H1 (cell line): ENCODE results near the gene TNS3. TPM values are rescaled to one million over a fixed set of nuclear protein-coding genes. Genes with fewer than 3 reads are reported as not detected.

ENCODE experiments used
- CTCF ChIA-PET: fragments of 300-600 bp; sonication (Branson Sonifier 250); formaldehyde crosslinking; loops from one replicate; lab custom pipeline; 2021; ENCODE audit not compliant: partially characterized antibody; lab: Charles Lee
- POLR2A ChIA-PET: fragments of 300-600 bp; sonication (Branson Sonifier 250); formaldehyde crosslinking; loops from one replicate; lab custom pipeline; 2021; ENCODE audit warnings: inconsistent platforms; ENCODE audit not compliant: partially characterized antibody; lab: Charles Lee
- DNase-seq, 2 experiments: peaks; one replicate each; pipeline versions ENCODE4 v3.0.0 to v3.0.0-alpha.2; 2010 to 2022; ENCODE audit warnings: low spot score in 2 of 2, low read depth in 1 of 2, mixed read lengths in 1 of 2
- FAIRE-seq: peaks from 2 replicates; lab custom pipeline; 2011; peaks lifted over from hg19 to GRCh38; lab: Jason Lieb, UNC
- H2AFZ ChIP-seq: 2 replicates; pipeline ENCODE4 v1.8.1; 2012; ENCODE audit warnings: low read length, inconsistent platforms
- H2AK5ac ChIP-seq: 2 replicates; pipeline ENCODE4 v1.6.1; 2013; ENCODE audit warnings: low read depth, low read length
- H2BK120ac ChIP-seq: replicated peaks from 2 replicates; pipeline ENCODE3; 2013; ENCODE audit warnings: low read depth, low read length, inconsistent platforms
- H2BK12ac ChIP-seq: 2 replicates; pipeline ENCODE4 v1.6.1; 2013; ENCODE audit warnings: low read depth, low read length
- H2BK15ac ChIP-seq: 2 replicates; pipeline ENCODE4 v1.6.1; 2013; ENCODE audit warnings: low read length
- H2BK20ac ChIP-seq: 2 replicates; pipeline ENCODE4 v1.6.1; 2013; ENCODE audit warnings: low read length
- H2BK5ac ChIP-seq: 2 replicates; pipeline ENCODE4 v1.6.1; 2013; ENCODE audit warnings: low read depth, low read length
- H3K14ac ChIP-seq: 2 replicates; pipeline ENCODE4 v1.6.1; 2013; ENCODE audit warnings: inconsistent platforms; ENCODE audit not compliant: insufficient read length
- H3K18ac ChIP-seq: 2 replicates; pipeline ENCODE4 v1.6.1; 2013; ENCODE audit warnings: low read length; ENCODE audit errors: extremely low read depth
- H3K23ac ChIP-seq: 2 replicates; pipeline ENCODE4 v1.6.1; 2013; ENCODE audit warnings: inconsistent platforms; ENCODE audit not compliant: insufficient read length
- H3K23me2 ChIP-seq: 2 replicates; pipeline ENCODE4 v1.6.1; 2013; ENCODE audit warnings: low read depth, low read length
- H3K27ac ChIP-seq: 2 replicates; pipeline ENCODE4 v1.6.1; 2011; ENCODE audit warnings: low read depth, low read length, inconsistent platforms
- H3K27me3 ChIP-seq, 4 experiments: replicated peaks in 1 of 4; 1 replicate in 1 of 4; 2 replicates in 3 of 4; pipeline versions ENCODE4 v1.6.1 to v1.8.1; 2011 to 2013; ENCODE audit warnings: low read length in 3 of 4, mild to moderate bottlenecking in 3 of 4, inconsistent platforms in 2 of 4, mixed read lengths in 2 of 4, moderate library complexity in 1 of 4; ENCODE audit not compliant: control insufficient read depth in 3 of 4, insufficient read depth in 3 of 4; ENCODE audit errors: extremely low read depth in 1 of 4
- H3K36me3 ChIP-seq, 4 experiments: 2 replicates each; pipeline versions ENCODE4 v1.6.1 to v1.8.1; 2011 to 2013; ENCODE audit warnings: mild to moderate bottlenecking in 4 of 4, low read length in 3 of 4, moderate library complexity in 2 of 4, control low read depth in 1 of 4, inconsistent platforms in 1 of 4; ENCODE audit not compliant: insufficient read depth in 4 of 4, control insufficient read depth in 2 of 4
- H3K4ac ChIP-seq: replicated peaks from 2 replicates; pipeline ENCODE3; 2013; ENCODE audit warnings: low read length, low read depth, mixed read lengths, inconsistent platforms; ENCODE audit not compliant: insufficient read length
- H3K4me1 ChIP-seq, 4 experiments: replicated peaks in 1 of 4; 1 replicate in 1 of 4; 2 replicates in 3 of 4; pipeline versions ENCODE4 v1.6.1 to v1.8.1; 2011 to 2013; ENCODE audit warnings: low read length in 3 of 4, inconsistent platforms in 2 of 4, mixed read lengths in 1 of 4; ENCODE audit not compliant: insufficient read depth in 4 of 4, control insufficient read depth in 3 of 4
- H3K4me2 ChIP-seq, 2 experiments: 2 replicates each; pipeline versions ENCODE4 v1.6.1 to v1.8.1; 2011 to 2013; ENCODE audit warnings: low read depth in 2 of 2, low read length in 2 of 2, control low read depth in 1 of 2, inconsistent platforms in 1 of 2, mild to moderate bottlenecking in 1 of 2; ENCODE audit not compliant: insufficient read depth in 1 of 2
- H3K4me3 ChIP-seq, 4 experiments: fragments of 200-600, 300-600 bp in 1 of 4; sonication (generic), shearing (Covaris generic), sonication (Bioruptor Twin) in 1 of 4; 2 replicates each; pipeline versions ENCODE4 v1.5.1 to v1.8.1; 2011 to 2016; ENCODE audit warnings: low read length in 4 of 4, low read depth in 3 of 4, control low read depth in 2 of 4, inconsistent platforms in 2 of 4, mild to moderate bottlenecking in 2 of 4, mixed read lengths in 1 of 4, moderate library complexity in 1 of 4; ENCODE audit not compliant: insufficient read depth in 2 of 4; ENCODE audit errors: extremely low read depth in 1 of 4
- H3K56ac ChIP-seq: replicated peaks from 2 replicates; pipeline ENCODE3; 2013; ENCODE audit warnings: low read depth, mild to moderate bottlenecking, mixed read lengths, low read length, inconsistent platforms; ENCODE audit not compliant: insufficient read length
- H3K79me1 ChIP-seq: 2 replicates; pipeline ENCODE4 v1.6.1; 2013; ENCODE audit warnings: low read depth, low read length, control low read depth
- H3K79me2 ChIP-seq, 2 experiments: 2 replicates each; pipeline versions ENCODE4 v1.6.1 to v1.8.1; 2012 to 2013; ENCODE audit warnings: low read length in 2 of 2, mild to moderate bottlenecking in 2 of 2, inconsistent platforms in 1 of 2; ENCODE audit not compliant: insufficient read depth in 2 of 2, control insufficient read depth in 1 of 2
- H3K9ac ChIP-seq, 4 experiments: replicated peaks in 1 of 4; 1 replicate in 1 of 4; 2 replicates in 3 of 4; pipeline versions ENCODE4 v1.6.1 to v1.8.1; 2011 to 2013; ENCODE audit warnings: low read depth in 3 of 4, low read length in 3 of 4, control low read depth in 2 of 4, mild to moderate bottlenecking in 2 of 4, moderate library complexity in 2 of 4, inconsistent platforms in 1 of 4; ENCODE audit errors: extremely low read depth in 1 of 4
- H3K9me3 ChIP-seq, 2 experiments: 2 replicates each; pipeline versions ENCODE4 v1.6.1 to v1.8.1; 2012 to 2013; ENCODE audit warnings: mild to moderate bottlenecking in 2 of 2, moderate library complexity in 2 of 2, control low read depth in 1 of 2, inconsistent platforms in 1 of 2, low read depth in 1 of 2, low read length in 1 of 2, mixed read lengths in 1 of 2; ENCODE audit not compliant: insufficient read depth in 2 of 2
- H4K20me1 ChIP-seq, 2 experiments: replicated peaks in 1 of 2; 2 replicates each; pipeline versions ENCODE3 to v1.8.1; 2011 to 2013; ENCODE audit warnings: inconsistent platforms in 2 of 2, low read length in 2 of 2, mild to moderate bottlenecking in 1 of 2; ENCODE audit not compliant: insufficient read depth in 2 of 2, control insufficient read depth in 1 of 2
- H4K5ac ChIP-seq: 2 replicates; pipeline ENCODE4 v1.6.1; 2013; ENCODE audit warnings: low read length, low read depth, mixed read lengths, inconsistent platforms; ENCODE audit not compliant: insufficient read length
- H4K8ac ChIP-seq: 2 replicates; pipeline ENCODE4 v1.8.0; 2013; ENCODE audit warnings: mild to moderate bottlenecking, moderate library complexity, low read length, inconsistent platforms; ENCODE audit not compliant: insufficient read depth; ENCODE audit errors: extremely low read depth
- H4K91ac ChIP-seq: replicated peaks from 2 replicates; pipeline ENCODE3; 2013; ENCODE audit warnings: low read length, mixed read lengths, inconsistent platforms; ENCODE audit not compliant: insufficient read length
- EGR1 ChIP-seq: IDR thresholded peaks from 2 replicates; pipeline ENCODE4 v1.6.1; 2011; ENCODE audit warnings: low read depth, low read length, borderline replicate concordance
- TAF7 ChIP-seq: optimal IDR thresholded peaks from 2 replicates; pipeline ENCODE3; 2011; ENCODE audit warnings: low read depth, mild to moderate bottlenecking, inconsistent platforms, low read length, moderate library complexity, borderline replicate concordance
- TBP ChIP-seq: IDR thresholded peaks from 2 replicates; pipeline ENCODE4 v1.6.1; 2011; ENCODE audit warnings: low read depth, low read length, improper control_type of control experiment
- WGBS, 2 experiments: shearing (Covaris generic) in 1 of 2; methylation state at CpG; one replicate each; pipeline versions ENCODE4 v1.1.6 to v1.1.7; 2013 to 2015; ENCODE audit warnings: low lambda C conversion rate in 2 of 2, mixed read lengths in 2 of 2, inconsistent platforms in 1 of 2, low coverage in 1 of 2, missing lambda C conversion rate in 1 of 2; ENCODE audit not compliant: insufficient replicate concordance in 2 of 2, insufficient coverage in 1 of 2, insufficient read length in 1 of 2; ENCODE audit errors: extremely low coverage in 1 of 2, missing lambda C conversion rate in 1 of 2; 5-methylcytosine and 5-hydroxymethylcytosine counted together
- polyA plus RNA-seq, 7 experiments: library from polyadenylated mRNA; depleted of rRNA in 3 of 7; stranded (reverse) in 5 of 7; unstranded in 2 of 7; fragments of >200 nt in 5 of 7; fragments of 200-250 nt in 2 of 7; gene quantifications; 1 replicate in 5 of 7; 2 replicates in 1 of 7; 4 replicates in 1 of 7; pipeline versions ENCODE4 v1.2.1 to v1.2.3, GENCODE V29; 2011 to 2013; ENCODE audit warnings: missing spikeins in 2 of 7, mixed read lengths in 2 of 7
- total RNA-seq: library from RNA; stranded (reverse); fragmentation: NEBNext Ultra II Directional; extraction: Animal tissue kit (Norgen Biotek cat#: 25700); gene quantifications from 2 replicates; pipeline ENCODE4 v1.2.1, GENCODE V29; 2021

TNS3 gene
- total and polyA plus RNA-seq, 2 of the 8 experiments (the other 6 are each of a cell fraction or from before 2014, with no cell fraction given) = 11.9 to 24.2 TPM

DNA sequence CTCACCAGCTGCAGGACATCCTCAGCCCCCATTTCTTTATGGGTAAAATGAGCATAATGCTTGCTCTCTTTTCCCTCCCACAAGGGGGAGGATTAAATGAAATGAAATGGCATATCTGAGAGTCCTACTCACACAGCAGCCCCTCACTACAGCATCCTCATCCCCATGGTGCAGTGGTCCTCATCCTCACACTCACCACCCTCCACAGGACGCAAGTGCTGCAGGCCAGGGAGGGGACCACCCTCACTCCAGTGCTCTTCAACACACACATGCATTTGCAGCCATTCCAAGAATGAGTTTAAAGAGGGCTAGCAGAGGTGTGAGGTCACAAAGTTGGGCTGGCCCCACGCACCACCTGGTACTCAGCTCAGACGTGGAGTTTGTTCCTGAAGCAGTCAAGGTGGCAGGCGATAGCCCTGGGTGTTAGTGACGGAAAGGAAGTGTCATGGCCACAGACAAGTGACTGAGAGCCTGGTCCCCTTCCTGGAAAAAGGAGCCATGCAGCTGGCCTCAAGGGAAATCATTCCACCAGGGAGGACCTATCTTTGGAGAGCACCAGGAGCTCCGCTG, 234.0 kb downstream of the TNS3 start:
- Histone ChIP-seq H3K23me2 (no peaks in the 10 kb centered on the region; the same call in 1 of the 2 replicates), H3K4me3 (no peak overlapping the region), H3K4me1 (no peaks in the 10 kb centered on the region; a peak in 2 of 7 replicates), H3K27ac (no peak overlapping the region), H3K23ac (no peak overlapping the region), H3K9me3 (no peaks in the 10 kb centered on the region), H3K36me3 (peaks cover 0 to 6% (median 0%) of the 10 kb centered on the region in 4 experiments; a peak in 1 of 8 replicates), H2BK12ac (no peak overlapping the region), H2BK5ac (no peak overlapping the region), H3K4me2 (no peak overlapping the region), H2AFZ (no peak overlapping the region), H3K79me1 (no peaks in the 10 kb centered on the region), H4K91ac (no peak overlapping the region), H2BK120ac (no peak overlapping the region), H2BK15ac (no peak overlapping the region), H4K20me1 (peaks cover 2 to 11% of the 10 kb centered on the region in 2 experiments), H2BK20ac (no peak overlapping the region), H3K14ac (no peak overlapping the region), H3K9ac (no peak overlapping the region), H2AK5ac (no peak overlapping the region), H3K4ac (no peak overlapping the region), H4K5ac (no peak overlapping the region), H4K8ac (no peak overlapping the region), H3K79me2 (no peaks in the 10 kb centered on the region), H3K56ac (no peak overlapping the region), H3K27me3 (no peaks in the 10 kb centered on the region), H3K18ac (no peak overlapping the region)
- 93% methylated on average over 6 of the region's 6 CpGs; no CpG with 5 or more reads in 1 of the 2 experiments for WGBS, 2 experiments
- TF ChIP-seq TAF7 (no peak), EGR1 (no peak), TBP (no peak)
- ChIA-PET CTCF (interaction anchor here (1.0 to 1.5 kb wide), 5 partner anchors 49 to 88 kb away, joined by 3 to 5 read pairs (median 4); no protein-coding TSS in a partner anchor), POLR2A (interaction anchor here (1.4 to 1.7 kb wide), 2 partner anchors 20 to 33 kb away, joined by 3 to 4 read pairs; no protein-coding TSS in a partner anchor)
- FAIRE-seq (no peak), DNase-seq (no peak)
